Endodermal cell (in vitro differentiated cells): ENCODE measurements around the gene LTB4R2. TPM values are rescaled to one million over a fixed set of nuclear protein-coding genes. Genes with fewer than 3 reads are reported as not detected.

ENCODE experiments used
- DNase-seq: peaks from one replicate; pipeline ENCODE4 v3.0.0-alpha.2; 2017
- H3K27ac ChIP-seq: 2 replicates; pipeline ENCODE4 v1.5.1; 2013; ENCODE audit warnings: mild to moderate bottlenecking, low read depth, low read length, moderate library complexity
- H3K27me3 ChIP-seq: 2 replicates; pipeline ENCODE4 v1.6.1; 2013; ENCODE audit warnings: mild to moderate bottlenecking, low read length, moderate library complexity; ENCODE audit not compliant: insufficient read depth, control insufficient read depth, poor library complexity, severe bottlenecking
- H3K36me3 ChIP-seq: 2 replicates; pipeline ENCODE4 v1.7.0; 2013; ENCODE audit warnings: mild to moderate bottlenecking, low read length, moderate library complexity; ENCODE audit not compliant: control insufficient read depth, insufficient read depth
- H3K4me1 ChIP-seq: one replicate; pipeline ENCODE4 v1.7.0; 2013; ENCODE audit warnings: low read length; ENCODE audit not compliant: control insufficient read depth, insufficient read depth
- H3K4me3 ChIP-seq: 2 replicates; pipeline ENCODE4 v1.5.1; 2013; ENCODE audit warnings: mild to moderate bottlenecking, low read length, moderate library complexity
- H3K9ac ChIP-seq: 2 replicates; pipeline ENCODE4 v1.6.1; 2013; ENCODE audit warnings: mild to moderate bottlenecking, low read length, moderate library complexity; ENCODE audit not compliant: poor library complexity, severe bottlenecking; ENCODE audit errors: extremely low read depth
- H3K9me3 ChIP-seq: 2 replicates; pipeline ENCODE4 v1.6.1; 2013; ENCODE audit warnings: mild to moderate bottlenecking, low read length, moderate library complexity; ENCODE audit not compliant: control insufficient read depth
- H3K27ac Mint-ChIP-seq: 2 replicates; pipeline ENCODE4 v1.8.0; 2020; ENCODE audit warnings: mixed read lengths
- H3K27me3 Mint-ChIP-seq: 2 replicates; pipeline ENCODE4 v1.8.0; 2021; ENCODE audit warnings: mild to moderate bottlenecking, mixed read lengths; ENCODE audit not compliant: insufficient read depth
- H3K36me3 Mint-ChIP-seq: 2 replicates; pipeline ENCODE4 v1.8.0; 2020; ENCODE audit warnings: low read depth, mixed read lengths
- H3K4me1 Mint-ChIP-seq: 2 replicates; pipeline ENCODE4 v1.8.0; 2020; ENCODE audit warnings: mixed read lengths
- H3K4me3 Mint-ChIP-seq: 2 replicates; pipeline ENCODE4 v1.8.0; 2020; ENCODE audit warnings: mild to moderate bottlenecking, moderate library complexity, mixed read lengths
- H3K9me3 Mint-ChIP-seq: 2 replicates; pipeline ENCODE4 v1.8.0; 2020; ENCODE audit warnings: mild to moderate bottlenecking, mixed read lengths
- WGBS, 2 experiments: methylation state at CpG; one replicate each; pipeline versions ENCODE4 v1.1.5 to v1.1.7; 2013; ENCODE audit warnings: missing lambda C conversion rate in 2 of 2, mixed read lengths in 1 of 2; ENCODE audit not compliant: insufficient coverage in 1 of 2, insufficient read length in 1 of 2; 5-methylcytosine and 5-hydroxymethylcytosine counted together
- total RNA-seq, 2 donors: library from RNA; stranded (reverse); fragmentation: NEBNext Ultra II Directional in 1 of 2; extraction: Animal tissue kit (Norgen Biotek cat#: 25700) in 1 of 2; gene quantifications; 2 replicates in 1 of 2; 3 replicates in 1 of 2; pipeline ENCODE4 v1.2.1, GENCODE V29; 2021
- TF ChIP-seq, protein P1 (sequence below): fragments of 200-600 bp; sonication (generic); conservative IDR thresholded peaks from 2 replicates; pipeline ENCODE4 v1.5.0; 2021; ENCODE audit warnings: antibody characterized with exemption, mild to moderate bottlenecking

The LTB4R2 gene
- total RNA-seq, 2 donors from 2014 or later = 7.4 to 9.5 TPM

DNA sequence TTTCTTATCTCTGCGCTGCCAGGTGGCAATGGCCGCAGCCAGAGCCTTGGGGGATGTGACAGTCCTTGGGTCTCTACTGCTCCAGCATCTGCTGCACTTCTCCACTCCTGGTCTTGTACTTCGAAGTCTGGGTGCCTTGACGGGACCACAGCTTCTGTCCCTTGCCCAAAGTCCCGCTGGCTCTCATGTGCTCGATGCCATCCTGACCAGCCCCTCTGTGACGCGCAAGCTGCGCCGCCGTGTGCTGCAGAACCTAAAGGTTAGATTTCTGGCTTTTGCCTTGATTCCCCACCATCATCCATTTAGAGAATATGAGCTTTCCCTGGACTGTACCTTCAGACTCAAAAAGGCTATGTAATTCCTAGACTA lies 5.9 kb upstream of the LTB4R2 start:
- H3K4me3 Mint-ChIP-seq = no peak overlapping the region
- peaks cover 19% of the 10 kb centered on the region for H3K4me1 Mint-ChIP-seq
- 94 to 97% methylated on average over 10 to 11 of the region's 11 CpGs for WGBS, 2 experiments

GRCh38 chr14:24307156-24307574 lies 2.8 kb upstream of the LTB4R2 start:
- TF ChIP-seq, protein P1, sequence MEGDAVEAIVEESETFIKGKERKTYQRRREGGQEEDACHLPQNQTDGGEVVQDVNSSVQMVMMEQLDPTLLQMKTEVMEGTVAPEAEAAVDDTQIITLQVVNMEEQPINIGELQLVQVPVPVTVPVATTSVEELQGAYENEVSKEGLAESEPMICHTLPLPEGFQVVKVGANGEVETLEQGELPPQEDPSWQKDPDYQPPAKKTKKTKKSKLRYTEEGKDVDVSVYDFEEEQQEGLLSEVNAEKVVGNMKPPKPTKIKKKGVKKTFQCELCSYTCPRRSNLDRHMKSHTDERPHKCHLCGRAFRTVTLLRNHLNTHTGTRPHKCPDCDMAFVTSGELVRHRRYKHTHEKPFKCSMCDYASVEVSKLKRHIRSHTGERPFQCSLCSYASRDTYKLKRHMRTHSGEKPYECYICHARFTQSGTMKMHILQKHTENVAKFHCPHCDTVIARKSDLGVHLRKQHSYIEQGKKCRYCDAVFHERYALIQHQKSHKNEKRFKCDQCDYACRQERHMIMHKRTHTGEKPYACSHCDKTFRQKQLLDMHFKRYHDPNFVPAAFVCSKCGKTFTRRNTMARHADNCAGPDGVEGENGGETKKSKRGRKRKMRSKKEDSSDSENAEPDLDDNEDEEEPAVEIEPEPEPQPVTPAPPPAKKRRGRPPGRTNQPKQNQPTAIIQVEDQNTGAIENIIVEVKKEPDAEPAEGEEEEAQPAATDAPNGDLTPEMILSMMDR = no peak
- H3K36me3 ChIP-seq = peaks cover 60% of the 10 kb centered on the region
- H3K27me3 ChIP-seq = no peaks in the 10 kb centered on the region
- Mint-ChIP-seq H3K4me1 (peaks cover 10% of the 10 kb centered on the region), H3K27ac (peak overlapping the region; percentile 81), H3K4me3 (peak overlapping the region; percentile 34), H3K9me3 (no peaks in the 10 kb centered on the region), H3K36me3 (peaks cover 60% of the 10 kb centered on the region), H3K27me3 (no peaks in the 10 kb centered on the region)
- H3K4me1 ChIP-seq = no peaks in the 10 kb centered on the region
- no peak for DNase-seq
- H3K27ac ChIP-seq = no peak overlapping the region
- peak overlapping the region; percentile 44 for H3K4me3 ChIP-seq
- WGBS, 2 experiments = 82 to 85% methylated on average over 11 of the region's 11 CpGs
- H3K9me3 ChIP-seq = no peaks in the 10 kb centered on the region
- H3K9ac ChIP-seq = no peak overlapping the region

More for the DNA sequence above, 5.9 kb upstream of the LTB4R2 start:
- no peak overlapping the region for H3K27ac ChIP-seq
- peaks cover 65% of the 10 kb centered on the region for H3K36me3 ChIP-seq
- H3K4me1 ChIP-seq = no peaks in the 10 kb centered on the region
- TF ChIP-seq, protein P1 = no peak
- Mint-ChIP-seq H3K27ac (no peak overlapping the region), H3K36me3 (peaks cover 66% of the 10 kb centered on the region), H3K9me3 (no peaks in the 10 kb centered on the region), H3K27me3 (no peaks in the 10 kb centered on the region)
- H3K4me3 ChIP-seq = no peak overlapping the region
- H3K9ac ChIP-seq = no peak overlapping the region
- DNase-seq = no peak
- no peaks in the 10 kb centered on the region for H3K9me3 ChIP-seq
- no peaks in the 10 kb centered on the region for H3K27me3 ChIP-seq

GRCh38 chr14:24307575-24308341 lies 2.2 kb upstream of the LTB4R2 start, which contains the start of gene CIDEB:
CIDEB (minus strand) TSS chr14:24307977; CDS start chr14:24307858, 119 bp downstream.
- Histone ChIP-seq H3K27me3 (no peaks in the 10 kb centered on the region), H3K36me3 (peaks cover 54% of the 10 kb centered on the region), H3K9me3 (no peaks in the 10 kb centered on the region), H3K9ac (no peak within 1 kb of the TSS), H3K4me3 (peak within 1 kb of the TSS; percentile 44), H3K27ac (no peak within 1 kb of the TSS), H3K4me1 (no peaks in the 10 kb centered on the region)
- Mint-ChIP-seq H3K36me3 (peaks cover 54% of the 10 kb centered on the region), H3K4me1 (peaks cover 10% of the 10 kb centered on the region), H3K27me3 (no peaks in the 10 kb centered on the region), H3K9me3 (no peaks in the 10 kb centered on the region), H3K4me3 (peak within 1 kb of the TSS; percentile 34), H3K27ac (peak within 1 kb of the TSS; percentile 81)
- 62 to 69% methylated on average over 5 to 6 of the region's 6 CpGs for WGBS, 2 experiments
- peak; percentile 91 for DNase-seq
- TF ChIP-seq, protein P1 = peak; percentile 98
